H1 (cell line): ENCODE measurements around the gene CYYR1. TPM values are rescaled to one million over a fixed set of nuclear protein-coding genes. Genes with fewer than 3 reads are reported as not detected.

Experiments
- BRCA1 ChIP-seq: IDR thresholded peaks from 2 replicates; pipeline ENCODE4 v1.6.1; 2012; ENCODE audit warnings: low read depth, low read length, improper control_type of control experiment
- GABPA ChIP-seq: IDR thresholded peaks from 2 replicates; pipeline ENCODE4 v1.6.1; 2011; ENCODE audit warnings: mild to moderate bottlenecking, low read length, moderate library complexity, borderline replicate concordance; ENCODE audit not compliant: insufficient read depth
- KDM5A ChIP-seq: fragments of 200-600 bp; IDR thresholded peaks from 2 replicates; pipeline ENCODE4 v1.7.1; 2012; ENCODE audit warnings: mild to moderate bottlenecking, low read length, inconsistent platforms, mixed read lengths
- POU5F1 ChIP-seq: IDR thresholded peaks from 2 replicates; pipeline ENCODE4 v1.6.1; 2011; ENCODE audit warnings: low read depth, mild to moderate bottlenecking, low read length, moderate library complexity
- polyA plus RNA-seq, 7 experiments: library from polyadenylated mRNA; depleted of rRNA in 3 of 7; stranded (reverse) in 5 of 7; unstranded in 2 of 7; fragments of >200 nt in 5 of 7; fragments of 200-250 nt in 2 of 7; gene quantifications; 1 replicate in 5 of 7; 2 replicates in 1 of 7; 4 replicates in 1 of 7; pipeline versions ENCODE4 v1.2.1 to v1.2.3, GENCODE V29; 2011 to 2013; ENCODE audit warnings: missing spikeins in 2 of 7, mixed read lengths in 2 of 7
- total RNA-seq: library from RNA; stranded (reverse); fragmentation: NEBNext Ultra II Directional; extraction: Animal tissue kit (Norgen Biotek cat#: 25700); gene quantifications from 2 replicates; pipeline ENCODE4 v1.2.1, GENCODE V29; 2021

The CYYR1 gene
- total and polyA plus RNA-seq, 2 of the 8 experiments (the other 6 are each of a cell fraction or from before 2014, with no cell fraction given) = 12.2 to 37.9 TPM

- TF ChIP-seq GABPA (no peak), BRCA1 (no peak), KDM5A (no peak), POU5F1 (no peak)
Measured at GRCh38 chr21:26433386-26433785, 139.7 kb downstream of the CYYR1 start (continued).
